ENCODE data around the gene HSD17B7. TPM values are rescaled to one million over a fixed set of nuclear protein-coding genes. Genes with fewer than 3 reads are reported as not detected.

Gene HSD17B7
- total and polyA plus RNA-seq, 10 of the 15 experiments (the other 5 are each of a cell fraction or from before 2014, with no cell fraction given): 32.9 to 88.1 (median 36.3) TPM

DNA sequence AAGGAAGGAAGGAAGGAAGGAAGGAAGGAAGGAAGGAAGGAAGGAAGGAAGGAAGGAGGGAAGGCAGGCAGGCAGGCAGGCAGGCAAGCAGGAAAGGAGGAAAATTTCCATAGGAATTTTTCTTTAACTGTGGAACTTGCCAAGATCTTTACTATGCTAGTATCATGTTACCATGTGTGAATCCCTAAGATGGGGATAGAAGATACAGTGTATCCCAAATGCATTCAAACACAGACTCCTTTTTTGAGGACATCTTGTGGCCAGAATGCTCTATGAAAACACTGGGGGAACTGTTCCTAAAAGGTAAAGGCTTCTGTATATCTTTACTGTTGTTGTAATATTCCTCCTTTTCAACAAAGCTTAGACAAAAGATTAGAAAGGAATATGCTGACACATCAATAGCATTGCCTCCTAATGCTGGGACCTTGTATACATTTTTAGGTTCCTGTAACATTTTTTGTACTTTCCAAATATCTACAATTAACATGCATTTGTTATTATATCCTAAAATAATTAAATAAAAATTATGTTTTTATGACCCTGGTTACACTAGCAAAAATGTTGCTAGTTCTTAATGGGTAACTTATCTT, 49.8 kb downstream of the HSD17B7 start (continued):
- TF ChIP-seq CEBPZ (IDR thresholded peaks at IDR 0.05; ENCODE audit: low read depth, low read length) (no peak), HCFC1 (IDR thresholded peaks at IDR 0.05; ENCODE audit: low read length) (no peak), ZNF622 (IDR thresholded peaks at IDR 0.05) (no peak)

DNA sequence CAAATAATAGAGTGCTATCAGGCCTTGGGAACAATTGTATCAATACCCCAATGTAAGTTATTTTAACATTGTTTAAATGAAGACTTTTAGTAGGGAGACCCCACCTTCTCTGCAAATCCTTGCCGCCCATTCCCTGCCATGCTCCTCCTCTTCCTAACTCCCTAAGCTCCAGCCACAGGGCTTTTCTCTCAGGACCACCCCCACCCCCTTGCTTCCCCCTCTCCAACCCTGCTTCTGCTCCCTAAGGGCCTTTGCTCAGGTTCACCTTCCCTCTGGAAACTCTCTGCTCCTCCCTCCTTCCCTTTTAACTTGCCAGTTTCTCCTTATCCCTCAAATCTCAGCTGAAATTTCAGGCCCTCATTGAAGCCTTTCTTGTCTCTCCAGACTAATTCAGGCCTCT, 53.7 kb downstream of the HSD17B7 start:
- no peaks in the 10 kb centered on the region for H3K36me3 ChIP-seq (ENCODE audit: control insufficient read depth in 2 of 2, insufficient read depth in 2 of 2, low read length in 1 of 2)
- H3K79me2 ChIP-seq (ENCODE audit: control insufficient read depth, insufficient read depth, low read length): no peaks in the 10 kb centered on the region
- no peak overlapping the region for H3K4me3 ChIP-seq
- in situ Hi-C loops (cut with MboI): no loop called here
- no peak overlapping the region for H3K27ac ChIP-seq (ENCODE audit: control insufficient read depth, insufficient read depth)
- RAD21 ChIA-PET (ENCODE audit: unreplicated experiment): no interaction called here
- POLR2A ChIA-PET: no interaction called here
- peaks cover 3% of the 10 kb centered on the region; the same call in 2 of the 3 replicates for H3K9me3 ChIP-seq (replicated peaks; ENCODE audit: control insufficient read depth, insufficient read depth, low read length)
- DNase-seq (ENCODE audit: low read depth, low spot score) (no peak), FAIRE-seq (no peak), ATAC-seq (no peak)
- H4K20me1 ChIP-seq (ENCODE audit: control insufficient read depth, insufficient read depth): no peaks in the 10 kb centered on the region
- intact Hi-C loops (cut with micrococcal nuclease; ENCODE audit: unreplicated experiment): no loop called here
- no peak overlapping the region for H2AFZ ChIP-seq (ENCODE audit: control insufficient read depth, low read depth, low read length)
- no peak for TF ChIP-seq EP300 (IDR thresholded peaks at IDR 0.05; ENCODE audit: borderline replicate concordance in 1 of 2, control insufficient read depth in 1 of 2, low read depth in 2 of 2, low read length in 2 of 2)
- no peak for TF ChIP-seq CREB1 (IDR thresholded peaks at IDR 0.05; ENCODE audit: low read depth)
- TF ChIP-seq ZNF622 (IDR thresholded peaks at IDR 0.05): no peak
- TF ChIP-seq RAD51 (IDR thresholded peaks at IDR 0.05): no peak
- no peak for TF ChIP-seq PAX5 (IDR thresholded peaks at IDR 0.05; ENCODE audit: borderline replicate concordance, low read depth, low read length)
- no peak for TF ChIP-seq SMAD5 (IDR thresholded peaks at IDR 0.05; ENCODE audit: low read depth)
- TF ChIP-seq ELK1 (IDR thresholded peaks at IDR 0.05; ENCODE audit: low read depth, low read length): no peak
- no peak for TF ChIP-seq MTA3 (IDR thresholded peaks at IDR 0.05; ENCODE audit: borderline replicate concordance, low read length)
- TF ChIP-seq ZNF217 (IDR thresholded peaks at IDR 0.05): no peak
- TF ChIP-seq ATF7 (IDR thresholded peaks at IDR 0.05; ENCODE audit: low read depth): no peak
- no peak for TF ChIP-seq WRNIP1 (IDR thresholded peaks at IDR 0.05; ENCODE audit: borderline replicate concordance, low read depth, low read length)
- TF ChIP-seq TCF12 (IDR thresholded peaks at IDR 0.05; ENCODE audit: low read depth, low read length): no peak
- TF ChIP-seq BCL11A (IDR thresholded peaks at IDR 0.05; ENCODE audit: low read depth, low read length): no peak
- TF ChIP-seq, protein P1, sequence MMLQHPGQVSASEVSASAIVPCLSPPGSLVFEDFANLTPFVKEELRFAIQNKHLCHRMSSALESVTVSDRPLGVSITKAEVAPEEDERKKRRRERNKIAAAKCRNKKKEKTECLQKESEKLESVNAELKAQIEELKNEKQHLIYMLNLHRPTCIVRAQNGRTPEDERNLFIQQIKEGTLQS (IDR thresholded peaks at IDR 0.05; ENCODE audit: borderline replicate concordance, extremely low read depth, low read depth, low read length): no peak
- no peak overlapping the region for H3K9ac ChIP-seq (ENCODE audit: control insufficient read depth, insufficient read depth, low read length)
- H3K4me2 ChIP-seq (ENCODE audit: control insufficient read depth, insufficient read depth): no peak overlapping the region
- BruUV-seq (replicated peaks): no TSS peak
- SMC1A ChIA-PET (ENCODE audit: uncharacterized antibody, unreplicated experiment): no interaction called here
- whole genome bisulfite sequencing (ENCODE audit: insufficient coverage, insufficient replicate concordance, low lambda C conversion rate, missing lambda C conversion rate): 43% methylated on average over 1 of the region's 1 CpG
- no peaks in the 10 kb centered on the region for H3K4me1 ChIP-seq (ENCODE audit: control insufficient read depth, insufficient read depth, low read length)
- no peaks in the 10 kb centered on the region; a peak in 1 of 4 replicates for H3K27me3 ChIP-seq (replicated peaks in 1 of 2; ENCODE audit: control insufficient read depth in 2 of 2, insufficient read depth in 2 of 2, low read length in 1 of 2)
- CTCF ChIA-PET: interaction anchor here (1.7 kb wide), 1 partner anchor 10 kb away, joined by 6 read pairs; no protein-coding TSS in a partner anchor

All from GM12878 (cell line).